ENCODE results near the gene OR1J4.
A peak's percentile ranks its signal among the peaks of the same experiment; 100 is the strongest.

OR1J4 gene, protein sequence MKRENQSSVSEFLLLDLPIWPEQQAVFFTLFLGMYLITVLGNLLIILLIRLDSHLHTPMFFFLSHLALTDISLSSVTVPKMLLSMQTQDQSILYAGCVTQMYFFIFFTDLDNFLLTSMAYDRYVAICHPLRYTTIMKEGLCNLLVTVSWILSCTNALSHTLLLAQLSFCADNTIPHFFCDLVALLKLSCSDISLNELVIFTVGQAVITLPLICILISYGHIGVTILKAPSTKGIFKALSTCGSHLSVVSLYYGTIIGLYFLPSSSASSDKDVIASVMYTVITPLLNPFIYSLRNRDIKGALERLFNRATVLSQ

DNA sequence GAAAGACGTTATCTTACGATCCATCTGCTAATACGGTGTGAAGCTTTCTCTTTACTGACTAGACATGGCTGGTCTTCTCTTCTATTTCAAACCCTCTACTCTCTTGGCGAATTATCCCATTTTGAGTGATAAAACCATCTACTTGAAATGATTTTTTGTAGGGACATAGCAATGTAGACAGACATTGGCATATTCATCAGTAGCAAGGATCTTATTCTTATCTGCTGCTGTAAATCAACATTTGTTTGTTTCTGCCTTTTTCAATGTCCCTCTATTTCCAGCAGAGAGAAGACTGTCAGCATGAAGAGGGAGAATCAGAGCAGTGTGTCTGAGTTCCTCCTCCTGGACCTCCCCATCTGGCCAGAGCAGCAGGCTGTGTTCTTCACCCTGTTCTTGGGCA is at the start of gene OR1J4:
Gene OR1J4 (plus strand): TSS at position 301 of the 400 bp plus-strand sequence. CDS start 0 bp downstream, at position 301.
- no peak within 1 kb of the TSS for H3K4me3 ChIP-seq (ENCODE audit: low read depth, low read length)

DNA sequence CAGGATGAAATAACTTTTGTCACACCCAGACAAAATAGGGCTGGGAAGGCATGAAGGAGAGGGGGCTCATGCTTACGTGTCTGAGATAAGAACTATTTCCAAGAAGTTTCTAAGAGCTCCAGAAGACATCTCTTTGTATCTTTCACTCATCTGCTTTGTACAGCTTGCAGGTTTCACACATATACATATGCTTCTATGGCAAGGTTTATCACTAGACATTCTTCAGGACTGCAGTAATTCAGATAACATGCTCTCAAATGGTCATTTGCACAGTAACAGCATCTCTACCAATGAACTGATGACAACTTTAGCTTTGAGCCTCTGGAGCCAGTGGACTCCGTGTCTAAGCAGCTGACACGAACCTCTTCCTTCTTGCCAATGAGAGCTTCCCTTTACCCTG is 44.4 kb upstream of the OR1J4 start:
- TF ChIP-seq, protein P1, sequence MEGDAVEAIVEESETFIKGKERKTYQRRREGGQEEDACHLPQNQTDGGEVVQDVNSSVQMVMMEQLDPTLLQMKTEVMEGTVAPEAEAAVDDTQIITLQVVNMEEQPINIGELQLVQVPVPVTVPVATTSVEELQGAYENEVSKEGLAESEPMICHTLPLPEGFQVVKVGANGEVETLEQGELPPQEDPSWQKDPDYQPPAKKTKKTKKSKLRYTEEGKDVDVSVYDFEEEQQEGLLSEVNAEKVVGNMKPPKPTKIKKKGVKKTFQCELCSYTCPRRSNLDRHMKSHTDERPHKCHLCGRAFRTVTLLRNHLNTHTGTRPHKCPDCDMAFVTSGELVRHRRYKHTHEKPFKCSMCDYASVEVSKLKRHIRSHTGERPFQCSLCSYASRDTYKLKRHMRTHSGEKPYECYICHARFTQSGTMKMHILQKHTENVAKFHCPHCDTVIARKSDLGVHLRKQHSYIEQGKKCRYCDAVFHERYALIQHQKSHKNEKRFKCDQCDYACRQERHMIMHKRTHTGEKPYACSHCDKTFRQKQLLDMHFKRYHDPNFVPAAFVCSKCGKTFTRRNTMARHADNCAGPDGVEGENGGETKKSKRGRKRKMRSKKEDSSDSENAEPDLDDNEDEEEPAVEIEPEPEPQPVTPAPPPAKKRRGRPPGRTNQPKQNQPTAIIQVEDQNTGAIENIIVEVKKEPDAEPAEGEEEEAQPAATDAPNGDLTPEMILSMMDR (IDR thresholded peaks at IDR 0.05; ENCODE audit: low read depth, low read length) = no peak
- no peak overlapping the region for H3K4me3 ChIP-seq (ENCODE audit: low read depth, low read length)

More for the DNA sequence above, at the start of gene OR1J4:
- TF ChIP-seq, protein P1 (IDR thresholded peaks at IDR 0.05; ENCODE audit: low read depth, low read length) = no peak

DNA sequence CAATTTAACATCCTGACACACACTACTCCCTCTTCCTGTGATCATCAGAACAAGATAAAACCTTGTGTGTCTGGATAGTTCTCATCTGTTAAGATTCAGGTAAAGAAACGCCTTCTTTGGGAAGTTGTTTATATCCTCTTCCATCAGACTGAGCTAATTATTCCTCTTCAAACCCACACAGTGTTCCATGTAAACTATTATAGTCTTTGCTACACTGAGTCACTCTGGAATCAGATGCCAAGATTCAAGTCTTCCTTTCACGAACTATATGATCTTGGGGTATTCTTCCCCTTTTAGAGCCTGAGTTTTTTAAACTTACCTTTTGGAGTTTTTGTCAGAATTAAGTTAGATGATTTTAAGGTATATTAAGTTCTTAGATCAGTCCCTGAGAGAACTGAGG is 43.2 kb upstream of the OR1J4 start:
- TF ChIP-seq, protein P1 (IDR thresholded peaks at IDR 0.05; ENCODE audit: low read depth, low read length) = no peak

DNA sequence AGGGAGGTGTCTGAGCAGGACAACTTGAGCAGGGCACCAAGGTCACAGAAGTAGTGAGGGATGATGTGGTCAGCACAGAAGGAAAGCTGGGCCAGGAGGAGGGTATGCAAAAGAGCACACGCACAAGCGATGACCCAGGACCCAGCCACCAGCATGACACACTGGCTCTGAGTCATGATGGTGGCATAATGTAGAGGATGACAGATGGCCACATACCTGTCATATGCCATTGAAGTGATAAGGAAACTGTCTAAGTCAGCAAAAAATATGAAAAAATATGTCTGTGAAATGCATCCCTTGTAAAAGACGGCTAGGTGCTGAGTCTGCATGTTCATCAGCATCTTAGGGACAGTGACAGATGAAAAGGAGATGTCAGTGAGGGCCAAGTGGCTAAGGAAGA is 41.6 kb upstream of the OR1J4 start:
- no peak overlapping the region for H3K4me3 ChIP-seq (ENCODE audit: low read depth, low read length)
- TF ChIP-seq, protein P1 (IDR thresholded peaks at IDR 0.05; ENCODE audit: low read depth, low read length) = no peak

More for the DNA sequence above, 43.2 kb upstream of the OR1J4 start:
- no peak overlapping the region for H3K4me3 ChIP-seq (ENCODE audit: low read depth, low read length)

DNA sequence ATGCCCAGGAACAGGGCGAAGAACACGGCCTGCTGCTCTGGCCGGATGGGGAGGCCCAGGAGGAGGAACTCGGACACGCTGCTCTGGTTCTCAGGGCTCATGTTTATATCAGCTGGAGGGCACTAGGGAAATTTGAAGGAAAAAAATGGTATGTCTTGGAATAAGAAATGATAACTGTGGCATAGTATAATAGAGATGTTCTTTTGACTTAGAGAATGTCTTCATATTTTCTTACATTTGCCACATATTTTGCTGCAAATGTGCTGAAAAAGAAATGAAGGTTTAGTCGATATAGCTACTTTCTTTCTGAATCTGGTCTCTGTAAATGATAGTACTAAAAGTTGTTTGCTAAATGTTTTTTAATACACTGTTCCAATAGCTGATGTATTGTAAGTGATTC is 41.1 kb upstream of the OR1J4 start, which contains the start of gene OR1J1:
Gene OR1J1 (minus strand): TSS at position 101 of the 400 bp plus-strand sequence. CDS start 0 bp downstream, at position 101.
- no peak within 1 kb of the TSS for H3K4me3 ChIP-seq (ENCODE audit: low read depth, low read length)
- TF ChIP-seq, protein P1 (IDR thresholded peaks at IDR 0.05; ENCODE audit: low read depth, low read length) = no peak

DNA sequence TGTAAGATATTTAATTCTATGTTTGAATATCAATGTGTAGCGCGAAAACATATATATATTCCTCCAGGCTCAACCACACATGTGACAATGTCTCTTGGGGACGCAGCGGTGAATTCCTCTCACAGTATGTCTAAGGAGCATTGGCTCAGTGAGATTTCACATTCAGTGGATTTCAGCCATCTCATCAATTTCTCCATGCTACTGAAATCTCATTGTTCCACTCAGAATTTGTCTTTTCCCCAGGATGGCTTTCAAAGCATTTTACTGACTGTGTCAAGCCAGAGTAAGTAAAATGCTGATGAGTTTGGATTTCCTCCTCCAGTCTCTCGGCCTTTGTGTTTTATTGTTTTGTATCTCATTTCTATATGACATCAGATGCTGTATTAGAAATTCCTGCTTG is 39.9 kb upstream of the OR1J4 start:
- TF ChIP-seq, protein P1 (IDR thresholded peaks at IDR 0.05; ENCODE audit: low read depth, low read length) = no peak

DNA sequence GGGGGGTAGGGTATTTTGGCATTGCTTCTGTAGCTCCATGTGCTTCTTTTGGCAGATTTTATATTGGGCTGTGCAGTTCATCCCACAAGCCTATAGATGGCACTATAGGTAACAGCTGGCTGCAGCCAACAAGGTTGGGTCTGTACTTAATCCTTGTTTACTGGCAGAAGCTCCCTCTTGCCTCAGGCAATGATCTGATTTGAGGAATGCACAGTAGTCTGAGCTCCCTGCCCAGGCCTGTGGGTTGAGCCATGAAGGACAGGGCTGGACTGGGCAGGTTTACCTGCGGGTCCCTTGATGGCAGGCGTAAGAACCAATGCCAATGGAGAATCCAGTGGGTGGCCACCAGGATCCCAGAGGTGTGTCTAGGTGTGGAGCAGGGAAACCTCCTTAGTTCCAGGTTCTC is 20.1 kb upstream of the OR1J4 start:
- no peak overlapping the region for H3K4me3 ChIP-seq (ENCODE audit: low read depth, low read length)
- TF ChIP-seq, protein P1 (IDR thresholded peaks at IDR 0.05; ENCODE audit: low read depth, low read length) = peak; percentile 83

More for the DNA sequence above, 39.9 kb upstream of the OR1J4 start:
- H3K4me3 ChIP-seq (ENCODE audit: low read depth, low read length) = no peak overlapping the region

Data from WI38 (cell line).